C4-2B (cell line): ENCODE data around the gene EXOG.

Experiments used
- CTCF ChIP-seq: fragments of 450-650 bp; conservative IDR thresholded peaks from 2 replicates; pipeline ENCODE4 v1.5.1; 2017; ENCODE audit warnings: mild to moderate bottlenecking
- ZFX ChIP-seq: fragments of 450-650 bp; IDR thresholded peaks from 2 replicates; pipeline ENCODE4 v1.6.1; 2017

DNA sequence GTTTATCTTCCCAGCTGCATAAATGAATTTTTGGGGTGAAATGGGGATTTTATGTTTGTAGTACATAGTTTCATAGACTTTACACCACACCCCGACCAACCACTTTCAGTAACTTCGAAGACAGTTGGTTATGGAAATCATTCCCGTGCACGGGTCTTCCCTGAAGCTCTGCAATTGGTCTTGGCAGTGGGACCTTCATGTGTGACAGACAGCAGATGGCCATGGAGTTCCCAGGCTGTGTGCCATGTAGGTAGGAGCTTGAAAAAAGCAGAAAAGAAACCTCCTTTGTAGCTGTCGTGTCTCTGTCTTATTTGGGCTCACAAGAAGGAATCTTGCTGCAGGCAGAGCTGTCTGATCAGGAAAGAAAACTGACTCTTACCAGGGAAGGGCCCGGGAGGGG is 25.9 kb downstream of the EXOG start:
- no peak for TF ChIP-seq CTCF
- no peak for TF ChIP-seq ZFX
